ENCODE data around the gene SLC16A1.

The SLC16A1 gene

DNA sequence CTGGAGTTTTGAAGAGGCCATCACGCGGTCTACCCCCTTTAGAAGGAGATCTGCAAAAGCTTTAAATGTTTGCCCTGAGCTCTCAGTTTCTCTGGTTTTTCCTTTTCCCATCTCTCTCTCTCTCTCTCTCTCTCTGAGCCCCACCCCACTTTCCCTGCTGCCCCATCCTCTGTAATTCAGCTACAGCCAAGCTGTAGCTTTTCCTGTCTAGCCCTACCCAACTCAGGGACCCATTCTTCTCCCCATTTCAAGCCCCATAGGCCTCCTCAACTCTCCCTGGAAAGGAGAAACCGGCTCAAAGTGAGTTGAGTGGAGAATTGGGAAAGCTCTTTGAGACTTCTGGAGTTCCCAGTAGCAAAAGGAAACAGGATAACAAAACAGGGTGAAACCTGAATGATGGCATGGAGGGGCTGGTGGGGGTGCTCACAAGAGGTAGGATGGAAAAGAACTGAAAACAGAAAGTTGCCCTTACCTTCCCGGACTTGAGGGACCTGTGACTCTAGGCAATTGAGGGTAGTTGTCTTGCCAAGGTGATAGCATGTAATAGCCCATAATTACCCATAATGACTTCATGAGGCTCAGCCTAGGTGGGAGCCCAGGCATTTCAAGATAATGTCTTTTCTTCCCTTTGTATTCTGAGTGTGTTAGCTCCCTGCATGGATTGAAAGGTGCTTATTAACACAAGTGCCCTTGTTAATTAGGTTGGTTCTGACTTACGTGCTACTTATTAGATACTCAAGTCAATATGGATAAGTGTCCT, 84.9 kb downstream of the SLC16A1 start:
- no peaks in the 10 kb centered on the region for H3K9me3 ChIP-seq (ENCODE audit: insufficient read depth, low read depth, low read length)
- H3K9ac ChIP-seq (ENCODE audit: low read depth, low read length), result no peak overlapping the region
- H3K4me3 ChIP-seq (ENCODE audit: low read length), result no peak overlapping the region
- no peaks in the 10 kb centered on the region for H3K36me3 ChIP-seq (ENCODE audit: insufficient read depth, low read depth, low read length)
- H3K4me1 ChIP-seq (ENCODE audit: insufficient read depth, low read length), result peaks cover 11% of the 10 kb centered on the region
- no peak overlapping the region for H3K27ac ChIP-seq (ENCODE audit: low read length)
- H3K27me3 ChIP-seq (ENCODE audit: insufficient read depth, low read length), result no peaks in the 10 kb centered on the region

- peaks cover 11% of the 10 kb centered on the region for H3K4me1 ChIP-seq (ENCODE audit: insufficient read depth, low read length)
- H3K9ac ChIP-seq (ENCODE audit: low read depth, low read length), result no peak overlapping the region
- no peaks in the 10 kb centered on the region for H3K27me3 ChIP-seq (ENCODE audit: insufficient read depth, low read length)
- no peaks in the 10 kb centered on the region for H3K36me3 ChIP-seq (ENCODE audit: insufficient read depth, low read depth, low read length)
- no peak overlapping the region for H3K4me3 ChIP-seq (ENCODE audit: low read length)
- H3K9me3 ChIP-seq (ENCODE audit: insufficient read depth, low read depth, low read length), result no peaks in the 10 kb centered on the region
- no peak overlapping the region for H3K27ac ChIP-seq (ENCODE audit: low read length)
These were observed 86.1 kb downstream of the SLC16A1 start for GRCh38 chr1:112869895-112870294.

DNA sequence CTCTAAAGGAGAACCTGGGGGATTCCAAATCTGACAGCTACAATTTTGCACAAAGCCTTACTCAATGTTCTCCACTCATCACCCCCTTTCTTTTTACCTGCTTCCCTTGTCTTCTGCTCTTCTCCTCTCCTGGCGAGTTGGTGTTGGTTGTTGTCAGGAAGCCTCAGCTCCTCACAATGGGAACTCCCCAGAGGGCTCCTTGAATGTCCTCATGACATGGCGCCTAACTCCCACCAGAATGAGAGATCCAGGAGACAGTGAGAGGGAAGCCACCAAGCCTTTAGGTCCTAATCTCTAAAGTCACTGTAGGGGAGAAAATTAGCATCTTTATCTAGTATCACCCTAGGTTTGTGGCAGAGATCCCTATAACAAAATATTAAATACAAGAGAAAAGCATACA, 87.8 kb downstream of the SLC16A1 start:
- Histone ChIP-seq H3K4me3 (ENCODE audit: low read length) (no peak overlapping the region), H3K9ac (ENCODE audit: low read depth, low read length) (no peak overlapping the region), H3K27ac (ENCODE audit: low read length) (no peak overlapping the region), H3K9me3 (ENCODE audit: insufficient read depth, low read depth, low read length) (no peaks in the 10 kb centered on the region), H3K4me1 (ENCODE audit: insufficient read depth, low read length) (peaks cover 10% of the 10 kb centered on the region), H3K36me3 (ENCODE audit: insufficient read depth, low read depth, low read length) (no peaks in the 10 kb centered on the region), H3K27me3 (ENCODE audit: insufficient read depth, low read length) (no peaks in the 10 kb centered on the region)

DNA sequence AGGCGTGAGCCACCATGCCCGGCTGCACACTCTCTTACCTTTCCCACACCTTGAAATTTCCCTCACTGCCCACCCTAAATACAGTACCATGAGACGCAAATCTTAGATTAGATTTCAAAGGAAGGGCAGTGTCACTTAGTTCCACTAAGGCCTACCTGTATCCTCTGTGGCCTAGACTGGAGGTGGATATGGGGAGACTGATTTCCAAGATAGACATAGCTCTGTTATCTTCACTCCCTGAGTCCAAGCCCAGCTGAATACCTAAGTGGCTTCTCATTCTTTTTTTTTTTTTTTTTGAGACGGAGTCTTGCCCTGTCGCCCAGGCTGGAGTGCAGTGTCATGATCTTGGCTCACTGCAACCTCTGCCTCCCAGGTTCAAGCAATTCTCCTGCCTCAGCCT, 89.0 kb downstream of the SLC16A1 start:
- H3K27me3 ChIP-seq (ENCODE audit: insufficient read depth, low read length), result no peaks in the 10 kb centered on the region
- no peak overlapping the region for H3K4me3 ChIP-seq (ENCODE audit: low read length)
- no peak overlapping the region for H3K27ac ChIP-seq (ENCODE audit: low read length)
- no peaks in the 10 kb centered on the region for H3K4me1 ChIP-seq (ENCODE audit: insufficient read depth, low read length)
- H3K9ac ChIP-seq (ENCODE audit: low read depth, low read length), result no peak overlapping the region
- H3K36me3 ChIP-seq (ENCODE audit: insufficient read depth, low read depth, low read length), result no peaks in the 10 kb centered on the region
- H3K9me3 ChIP-seq (ENCODE audit: insufficient read depth, low read depth, low read length), result no peaks in the 10 kb centered on the region

DNA sequence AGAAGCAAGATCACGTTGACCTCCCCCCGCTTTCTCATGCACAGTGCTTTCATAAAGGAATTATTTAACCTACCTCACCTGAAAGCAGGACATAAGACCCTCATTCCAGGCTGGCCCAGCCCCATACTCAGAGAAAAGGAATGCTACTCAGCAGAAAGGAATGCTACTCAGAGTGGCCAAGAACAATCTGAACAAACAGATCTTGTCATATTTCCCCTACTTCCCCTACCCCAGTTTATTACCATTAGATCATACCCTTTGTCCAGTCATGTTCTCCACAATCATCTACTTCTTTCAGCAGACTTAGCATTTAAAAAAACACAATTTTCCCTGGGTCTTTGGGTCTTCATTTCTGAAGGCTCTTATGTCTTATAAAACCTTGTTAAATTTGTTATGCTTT, 89.8 kb downstream of the SLC16A1 start:
- no peaks in the 10 kb centered on the region for H3K27me3 ChIP-seq (ENCODE audit: insufficient read depth, low read length)
- H3K9me3 ChIP-seq (ENCODE audit: insufficient read depth, low read depth, low read length), result no peaks in the 10 kb centered on the region
- H3K4me3 ChIP-seq (ENCODE audit: low read length), result no peak overlapping the region
- no peak overlapping the region for H3K27ac ChIP-seq (ENCODE audit: low read length)
- no peaks in the 10 kb centered on the region for H3K4me1 ChIP-seq (ENCODE audit: insufficient read depth, low read length)
- no peaks in the 10 kb centered on the region for H3K36me3 ChIP-seq (ENCODE audit: insufficient read depth, low read depth, low read length)
- H3K9ac ChIP-seq (ENCODE audit: low read depth, low read length), result no peak overlapping the region

DNA sequence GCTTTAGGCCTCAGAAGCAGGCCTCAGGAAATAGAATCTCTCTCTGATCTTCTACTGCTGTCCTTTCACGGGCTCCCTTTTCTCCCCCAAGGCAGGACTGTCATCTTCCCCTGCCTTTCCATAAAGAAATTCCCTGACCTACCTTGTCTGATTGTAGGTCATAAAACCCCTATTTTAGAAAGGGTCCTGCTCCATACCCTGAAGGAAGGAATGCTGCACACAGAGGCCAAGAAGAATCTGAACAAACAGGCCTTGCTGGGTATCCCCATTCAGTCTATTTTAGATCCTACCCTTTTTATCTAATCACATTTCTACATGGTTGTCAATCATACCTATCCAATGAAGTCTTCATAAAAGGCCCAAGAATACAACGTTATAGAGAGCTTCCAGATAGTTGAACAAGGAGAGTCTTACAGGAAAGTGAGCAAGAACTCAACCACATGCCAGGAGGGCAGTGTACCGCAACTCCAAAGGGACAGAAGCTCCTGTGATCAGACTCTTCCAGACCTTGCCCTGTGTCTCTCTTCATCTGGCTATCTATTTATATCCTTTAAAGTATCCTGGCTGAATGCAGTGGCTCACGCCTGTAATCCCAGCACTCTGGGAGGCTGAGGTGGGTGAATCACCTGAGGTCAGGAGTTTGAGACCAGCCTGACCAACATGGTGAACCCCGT, 93.1 kb downstream of the SLC16A1 start:
- Histone ChIP-seq H3K4me1 (ENCODE audit: insufficient read depth, low read length) (no peaks in the 10 kb centered on the region), H3K4me3 (ENCODE audit: low read length) (no peak overlapping the region), H3K27me3 (ENCODE audit: insufficient read depth, low read length) (no peaks in the 10 kb centered on the region), H3K27ac (ENCODE audit: low read length) (no peak overlapping the region), H3K36me3 (ENCODE audit: insufficient read depth, low read depth, low read length) (no peaks in the 10 kb centered on the region), H3K9ac (ENCODE audit: low read depth, low read length) (no peak overlapping the region), H3K9me3 (ENCODE audit: insufficient read depth, low read depth, low read length) (no peaks in the 10 kb centered on the region)
